Stimulated activated CD8-positive, alpha-beta memory T cell treated with anti-CD3 and anti-CD28 coated beads, Interleukin-7, amount 100 ng/mL, for 48 hours (primary cell): Measurements from ENCODE around the gene FGF2.
"Not testable (repeated sequence)": the region's sequence is repeated elsewhere in the genome, so short reads cannot be mapped to it uniquely, and the experiment has no call there.

Experiments used
- DNase-seq, 2 donors: peaks; one replicate each; pipeline ENCODE4 v3.0.0-alpha.2; 2020; ENCODE audit warnings: low read depth in 1 of 2; ENCODE audit errors: extremely low read depth in 1 of 2

The FGF2 gene

DNA sequence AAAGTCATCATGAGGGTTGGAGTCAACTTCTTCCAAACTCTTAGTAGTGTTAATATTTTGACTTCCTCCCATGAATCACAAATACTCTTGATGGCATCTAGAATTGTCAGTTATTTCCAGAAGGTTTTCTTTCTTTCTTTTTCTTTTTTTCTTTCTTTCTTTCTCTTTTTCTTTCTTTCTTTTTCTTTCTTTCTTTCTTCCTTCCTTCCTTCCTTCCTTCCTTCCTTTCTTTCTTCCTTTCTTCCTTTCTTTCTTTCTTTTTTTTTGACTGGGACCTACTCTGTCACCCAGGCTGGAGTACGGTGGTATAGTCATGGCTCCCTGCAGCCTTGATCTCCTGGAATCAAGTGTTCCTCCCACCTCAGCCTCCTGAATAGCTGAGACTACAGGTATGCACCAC lies 17.8 kb downstream of the FGF2 start:
- not testable (repeated sequence) for DNase-seq

GRCh38 chr4:122845066-122845465 lies 18.4 kb downstream of the FGF2 start:
- no peak for DNase-seq

DNA sequence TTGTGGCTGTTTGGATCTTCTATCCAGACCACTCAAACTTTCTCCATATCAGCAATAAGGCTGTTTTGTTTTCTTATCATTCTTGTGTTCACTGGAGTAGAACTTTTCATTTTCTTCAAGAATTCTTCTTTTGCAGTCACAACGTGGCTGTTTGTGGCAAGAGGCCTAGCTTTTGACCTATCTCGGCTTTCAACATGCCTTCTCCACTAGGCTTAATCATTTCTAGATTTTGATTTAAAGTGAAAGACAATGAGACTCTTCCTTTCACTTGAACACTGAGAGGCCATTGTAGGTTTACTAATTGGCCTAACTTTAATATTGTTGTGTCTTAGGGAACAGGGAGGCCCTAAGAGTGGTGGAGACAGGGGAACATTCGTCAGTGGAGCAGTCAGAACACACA lies 19.1 kb downstream of the FGF2 start:
- DNase-seq, result no peak

DNA sequence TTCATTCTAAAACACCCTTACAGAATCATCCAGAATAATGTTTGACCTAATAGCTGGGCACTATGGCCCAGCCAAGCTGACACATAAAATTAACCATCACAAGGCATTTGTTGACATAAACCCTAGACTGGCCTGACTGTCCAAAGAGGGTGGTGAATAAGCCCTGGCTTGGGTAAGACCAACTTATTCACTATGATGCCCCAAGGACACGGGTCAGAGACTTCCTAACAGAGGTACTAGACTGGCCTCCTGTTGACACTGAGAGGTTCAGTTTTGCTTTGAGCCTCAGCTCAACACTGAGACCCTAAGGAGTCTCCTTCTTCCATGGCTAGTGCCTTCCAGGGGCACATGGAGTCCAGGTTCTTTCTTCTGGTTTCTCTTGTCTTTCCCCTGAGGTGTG lies 21.3 kb downstream of the FGF2 start:
- DNase-seq, result no peak

GRCh38 chr4:122849789-122850188 lies 23.2 kb downstream of the FGF2 start:
- not testable (repeated sequence) for DNase-seq

- no peak for DNase-seq
Observed at GRCh38 chr4:122851568-122851967, 24.9 kb downstream of the FGF2 start.

DNA sequence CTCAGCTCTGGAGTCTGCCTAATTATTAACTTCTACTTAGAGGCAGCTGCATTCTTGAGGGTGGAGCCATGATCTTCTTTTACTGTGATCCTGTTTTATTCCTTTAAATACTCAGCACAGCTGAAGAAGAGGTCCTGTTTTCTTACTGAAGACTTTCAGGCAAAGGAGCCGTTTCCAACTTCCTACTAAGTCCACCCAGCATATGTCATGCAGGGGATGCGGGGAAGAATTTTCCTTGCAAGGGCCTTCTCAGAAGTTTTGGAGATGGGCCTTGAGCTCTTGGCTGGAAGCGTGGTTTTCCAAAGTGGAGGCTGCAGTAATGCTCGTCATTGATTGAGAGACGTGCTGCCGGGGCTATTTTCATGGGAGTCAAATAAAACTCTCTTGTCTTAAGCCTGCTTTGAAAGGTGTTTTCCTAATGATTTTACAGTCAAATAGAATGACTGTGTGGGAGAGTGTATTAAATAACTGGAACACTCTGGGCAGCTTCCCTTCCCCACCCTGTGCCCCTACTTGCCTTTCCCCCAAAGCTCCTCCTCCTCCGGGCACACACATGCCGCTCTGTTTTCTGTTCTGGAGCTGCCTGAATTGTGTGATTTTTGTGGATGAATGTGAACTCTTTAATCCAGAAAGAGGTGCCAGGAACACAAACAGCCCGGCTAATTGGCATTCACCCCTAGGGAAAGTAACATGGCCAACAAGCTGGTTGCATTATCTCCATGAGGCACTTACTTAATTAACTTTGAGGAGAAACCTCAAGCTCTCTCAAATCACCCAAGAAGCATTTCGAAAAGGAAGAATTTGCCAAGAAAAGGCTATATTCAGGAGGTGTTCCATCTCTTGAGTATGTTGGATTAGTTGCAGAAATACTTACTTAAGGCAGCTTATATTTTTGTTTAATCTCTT lies 28.1 kb downstream of the FGF2 start:
- DNase-seq, result no peak

- no peak for DNase-seq
Observed at GRCh38 chr4:122855353-122855890, 28.8 kb downstream of the FGF2 start.

GRCh38 chr4:122857160-122857559 lies 30.5 kb downstream of the FGF2 start:
- DNase-seq, result no peak

DNA sequence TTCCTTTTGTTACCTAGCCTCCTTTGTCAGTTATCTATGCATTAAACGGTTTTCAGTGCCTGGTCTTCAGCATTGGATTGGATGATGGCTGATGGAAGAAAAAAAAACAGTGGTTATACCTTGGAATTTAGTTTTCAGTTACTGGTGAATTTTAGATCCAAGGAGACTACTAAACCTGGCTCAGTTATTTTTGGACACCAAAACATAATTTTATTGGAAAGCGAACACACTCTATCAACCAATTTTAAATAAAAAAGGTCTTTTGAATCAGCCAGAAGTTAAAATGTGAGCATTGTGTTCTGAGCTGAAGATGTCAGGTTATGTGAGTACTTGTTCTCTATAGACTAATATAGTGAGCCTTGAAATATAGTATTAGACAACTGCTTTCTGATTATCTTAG lies 32.1 kb downstream of the FGF2 start:
- DNase-seq, result no peak

- DNase-seq, result no peak
Observed at GRCh38 chr4:122861172-122861943, 34.7 kb downstream of the FGF2 start.

DNA sequence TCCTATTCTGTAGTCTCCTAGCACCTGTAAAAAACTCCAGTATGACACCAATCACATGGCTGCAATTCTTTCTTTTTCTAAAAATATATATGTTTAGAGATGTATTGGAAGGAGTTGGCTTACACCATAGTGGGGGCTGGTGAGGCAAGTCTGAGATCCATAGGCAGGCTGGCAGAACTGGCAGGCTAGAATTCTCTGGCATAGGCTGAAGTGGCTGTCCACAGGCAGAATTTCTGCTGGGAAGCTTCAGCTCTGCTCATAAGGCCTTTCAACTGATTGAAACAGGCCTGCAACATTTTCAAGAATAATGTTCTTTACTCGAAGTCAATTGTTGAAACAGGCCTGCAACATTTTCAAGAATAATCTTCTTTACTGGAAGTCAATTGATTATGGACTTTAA lies 37.0 kb downstream of the FGF2 start:
- DNase-seq, result no peak

DNA sequence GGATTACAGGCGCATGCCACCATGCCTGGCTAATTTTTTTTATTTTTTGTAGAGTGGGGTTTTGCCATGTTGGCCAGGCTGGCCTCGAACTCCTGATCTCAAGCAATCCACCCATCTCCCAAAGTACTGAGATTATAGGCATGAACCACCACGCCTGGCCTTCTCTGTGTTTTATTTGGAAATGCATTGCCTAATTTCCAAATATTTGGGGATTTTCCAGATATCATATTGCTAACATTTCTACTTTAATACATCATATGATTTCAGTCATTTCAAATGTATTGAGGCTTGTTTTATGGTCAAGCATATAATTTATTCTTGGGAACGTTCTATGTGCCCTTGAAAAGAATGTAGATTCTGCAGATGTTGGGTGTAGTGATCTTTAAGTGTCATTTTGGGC lies 38.8 kb downstream of the FGF2 start:
- DNase-seq, result no peak

DNA sequence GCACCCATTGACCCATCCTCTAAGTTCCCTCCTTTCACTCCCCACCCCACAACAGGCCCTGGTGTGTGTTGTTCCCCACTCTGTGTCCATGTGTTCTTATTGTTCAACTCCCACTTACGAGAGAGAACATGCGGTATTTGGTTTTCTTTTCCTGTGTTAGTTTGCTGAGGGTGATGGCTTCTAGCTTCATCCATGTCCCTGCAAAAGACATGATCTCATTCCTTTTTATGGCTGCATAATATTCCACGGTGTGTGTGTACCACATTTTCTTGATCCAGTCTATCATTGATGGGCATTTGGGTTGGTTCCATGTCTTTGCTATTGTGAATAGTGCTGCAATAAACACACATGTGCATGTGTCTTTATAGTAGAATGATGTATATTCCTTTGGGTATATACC lies 41.6 kb downstream of the FGF2 start:
- not testable (repeated sequence) for DNase-seq

DNA sequence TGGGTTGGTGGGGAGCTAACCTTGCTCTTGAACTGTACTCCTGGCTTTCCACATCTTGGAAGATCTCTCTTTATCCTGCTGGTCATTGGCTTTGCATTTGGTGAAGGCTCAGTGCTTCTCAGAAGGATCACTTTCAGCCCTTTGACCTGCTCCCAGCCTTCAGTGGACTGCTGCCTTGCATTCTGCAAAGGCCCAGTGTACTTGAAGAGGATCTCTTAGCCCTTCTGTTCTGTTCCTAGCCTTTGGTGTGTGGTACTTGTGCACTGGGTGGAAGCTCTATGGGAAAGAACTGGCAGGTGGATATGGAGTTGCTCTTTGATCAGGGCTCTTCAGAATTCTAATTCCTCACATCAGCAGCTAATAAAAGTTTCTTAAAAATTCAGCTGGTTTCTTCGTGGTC lies 46.5 kb downstream of the FGF2 start:
- DNase-seq, result no peak

- no peak for DNase-seq
Observed at GRCh38 chr4:122873821-122874593, 47.4 kb downstream of the FGF2 start.

DNA sequence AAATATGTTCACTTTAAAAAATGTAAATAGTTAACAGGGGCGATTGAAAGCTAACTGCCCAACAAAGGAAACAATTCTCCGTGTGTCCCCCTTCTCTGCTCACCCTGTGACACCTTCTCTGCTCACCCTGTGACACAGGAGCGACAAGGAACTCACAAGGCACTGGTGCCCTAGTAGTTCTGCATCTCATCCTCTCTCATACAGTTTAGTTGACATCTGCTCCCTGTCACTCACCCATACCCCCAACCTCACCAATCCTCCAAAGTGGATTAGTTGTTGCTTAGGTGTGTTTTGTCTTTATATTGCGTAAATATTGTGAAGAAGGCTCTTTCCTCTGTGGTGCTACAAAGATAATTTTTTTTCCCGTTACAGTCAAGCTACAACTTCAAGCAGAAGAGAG lies 49.3 kb downstream of the FGF2 start:
- no peak for DNase-seq

DNA sequence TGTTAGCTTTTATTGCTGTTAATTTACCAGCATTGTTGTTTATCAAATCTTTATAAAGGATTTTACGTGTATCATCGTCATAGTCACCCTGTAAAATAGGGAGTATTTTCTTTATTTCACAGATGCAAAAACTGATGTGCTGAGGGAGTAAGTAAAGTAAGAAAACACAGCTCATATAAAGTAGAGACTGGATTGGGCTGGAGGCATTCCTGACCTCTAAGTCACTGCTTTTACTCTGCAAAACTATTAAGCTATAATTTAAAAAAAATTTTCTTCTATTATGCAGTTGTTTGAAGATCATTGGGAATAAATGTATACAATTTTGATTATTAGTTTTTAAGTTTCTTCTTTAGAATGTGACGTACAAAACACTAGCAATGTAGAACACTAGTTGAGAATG lies 49.8 kb downstream of the FGF2 start:
- DNase-seq, result no peak

DNA sequence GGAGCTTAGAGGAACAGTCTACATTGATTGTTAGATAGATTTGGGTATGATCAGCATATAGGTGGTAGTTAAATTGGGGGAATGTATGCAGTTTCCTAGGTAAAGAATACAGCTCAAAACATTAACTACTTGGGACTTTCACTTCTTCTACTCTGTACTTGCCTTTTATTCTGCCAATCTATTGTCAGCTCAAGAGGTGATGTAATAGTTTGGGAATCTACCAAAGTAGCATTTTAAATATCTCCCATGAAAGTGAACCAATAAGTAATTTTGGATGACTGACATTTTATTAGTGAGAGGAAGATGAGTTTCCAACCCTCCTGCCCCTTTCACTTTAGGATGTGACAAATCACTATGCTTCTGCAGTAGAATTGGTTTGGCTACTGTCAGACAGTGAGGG lies 52.4 kb downstream of the FGF2 start:
- no peak for DNase-seq

DNA sequence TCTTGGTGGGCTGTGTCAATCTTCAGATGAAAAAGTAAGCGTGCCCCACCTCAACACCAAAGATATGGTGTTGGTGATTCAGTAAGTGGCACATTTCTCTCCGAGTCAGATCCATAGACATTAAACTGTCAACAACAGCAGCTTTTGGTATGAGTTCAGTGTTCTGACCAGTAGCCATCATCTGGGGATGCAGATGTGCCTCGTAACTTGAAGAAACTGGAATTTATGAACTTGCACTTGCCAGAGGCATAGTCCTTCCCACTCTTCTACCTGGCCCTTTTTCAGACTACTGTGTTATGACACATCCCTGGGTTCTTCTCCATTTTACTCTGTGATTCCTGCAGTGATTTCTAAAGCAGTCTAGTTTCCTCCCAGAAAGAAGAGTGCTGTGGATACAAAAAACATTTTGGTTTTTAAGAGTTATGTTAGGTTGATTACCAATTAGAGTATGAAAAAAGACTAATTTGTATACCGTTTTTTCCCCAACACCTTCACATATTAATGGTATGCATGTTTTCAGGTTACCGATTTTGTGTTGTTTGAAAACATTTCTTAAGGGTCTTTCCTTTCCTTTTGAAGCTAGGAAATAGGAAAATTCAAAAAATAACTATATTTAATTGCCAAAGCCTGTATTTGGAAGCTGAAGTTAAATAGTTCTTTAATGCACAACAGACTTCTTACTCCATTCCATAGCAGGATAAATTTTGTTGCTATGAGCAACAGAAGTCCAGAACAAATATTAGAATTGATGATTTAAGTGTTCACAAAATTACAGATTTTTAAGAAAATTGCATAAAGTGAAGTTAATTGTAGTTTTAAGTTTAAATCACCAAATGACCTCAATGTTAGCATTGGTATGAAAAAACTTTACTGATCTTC lies 56.5 kb downstream of the FGF2 start:
- no peak for DNase-seq
